Ishikawa (cell line): ENCODE measurements around the gene SEMA6B.
A peak's percentile ranks its signal among the peaks of the same experiment; 100 is the strongest.

Experiments used
- CEBPB ChIP-seq: IDR thresholded peaks from 2 replicates; pipeline ENCODE4 v1.6.1; 2012
- CREB1 ChIP-seq: IDR thresholded peaks from 2 replicates; pipeline ENCODE4 v1.6.1; 2012; ENCODE audit warnings: low read depth
- EGR1 ChIP-seq: IDR thresholded peaks from 2 replicates; pipeline ENCODE4 v1.6.1; 2012
- EP300 ChIP-seq: IDR thresholded peaks from 2 replicates; pipeline ENCODE4 v1.6.1; 2012; ENCODE audit warnings: borderline replicate concordance
- FOXM1 ChIP-seq: IDR thresholded peaks from 2 replicates; pipeline ENCODE4 v1.6.1; 2012; ENCODE audit warnings: low read depth, borderline replicate concordance
- NFIC ChIP-seq: IDR thresholded peaks from 2 replicates; pipeline ENCODE4 v1.6.1; 2012
- RAD21 ChIP-seq: IDR thresholded peaks from 2 replicates; pipeline ENCODE4 v1.6.1; 2012; ENCODE audit warnings: low read depth
- REST ChIP-seq: IDR thresholded peaks from 2 replicates; pipeline ENCODE4 v1.6.1; 2012; ENCODE audit warnings: low read depth, mild to moderate bottlenecking
- TAF1 ChIP-seq: IDR thresholded peaks from 2 replicates; pipeline ENCODE4 v1.6.1; 2012; ENCODE audit warnings: low read depth, mild to moderate bottlenecking
- TCF12 ChIP-seq: IDR thresholded peaks from 2 replicates; pipeline ENCODE4 v1.6.1; 2012; ENCODE audit warnings: low read depth
- TEAD4 ChIP-seq: IDR thresholded peaks from 2 replicates; pipeline ENCODE4 v1.6.1; 2012
- USF1 ChIP-seq: IDR thresholded peaks from 2 replicates; pipeline ENCODE4 v1.6.1; 2012
- YY1 ChIP-seq: IDR thresholded peaks from 2 replicates; pipeline ENCODE4 v1.6.1; 2012; ENCODE audit warnings: low read depth
- ZBTB7A ChIP-seq: IDR thresholded peaks from 2 replicates; pipeline ENCODE4 v1.6.1; 2012; ENCODE audit warnings: low read depth
- TF ChIP-seq, protein P1 (sequence below): IDR thresholded peaks from 2 replicates; pipeline ENCODE4 v1.6.1; 2012

The SEMA6B gene

DNA sequence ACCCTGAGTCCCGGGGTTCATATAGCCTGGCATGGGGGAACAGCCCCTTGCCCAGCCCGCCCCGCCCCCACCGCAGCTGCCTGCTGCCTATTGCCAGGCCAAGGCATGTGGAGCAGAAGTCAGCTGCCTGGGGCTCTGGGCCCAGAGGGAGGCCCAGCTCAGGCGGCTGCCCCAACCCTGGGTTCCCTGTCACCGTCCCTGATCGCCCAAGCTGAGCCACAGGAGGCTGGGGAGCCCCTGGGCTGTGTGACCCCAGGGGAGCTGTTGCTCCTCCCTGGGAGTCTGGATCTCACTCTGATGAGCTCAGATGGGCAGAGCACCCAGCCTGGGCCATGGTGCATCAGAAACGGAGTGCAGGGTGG, 42.6 kb downstream of the SEMA6B start:
- TF ChIP-seq, protein P1, sequence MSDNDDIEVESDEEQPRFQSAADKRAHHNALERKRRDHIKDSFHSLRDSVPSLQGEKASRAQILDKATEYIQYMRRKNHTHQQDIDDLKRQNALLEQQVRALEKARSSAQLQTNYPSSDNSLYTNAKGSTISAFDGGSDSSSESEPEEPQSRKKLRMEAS = no peak
- TF ChIP-seq TEAD4 = no peak
- TF ChIP-seq NFIC = no peak
- TF ChIP-seq FOXM1 = no peak
- no peak for TF ChIP-seq EP300
- TF ChIP-seq TAF1 = no peak
- TF ChIP-seq ZBTB7A = no peak
- no peak for TF ChIP-seq RAD21
- TF ChIP-seq TCF12 = no peak
- no peak for TF ChIP-seq CREB1
- no peak for TF ChIP-seq USF1
- TF ChIP-seq REST = no peak
- TF ChIP-seq YY1 = no peak
- no peak for TF ChIP-seq CEBPB
- TF ChIP-seq EGR1 = no peak

DNA sequence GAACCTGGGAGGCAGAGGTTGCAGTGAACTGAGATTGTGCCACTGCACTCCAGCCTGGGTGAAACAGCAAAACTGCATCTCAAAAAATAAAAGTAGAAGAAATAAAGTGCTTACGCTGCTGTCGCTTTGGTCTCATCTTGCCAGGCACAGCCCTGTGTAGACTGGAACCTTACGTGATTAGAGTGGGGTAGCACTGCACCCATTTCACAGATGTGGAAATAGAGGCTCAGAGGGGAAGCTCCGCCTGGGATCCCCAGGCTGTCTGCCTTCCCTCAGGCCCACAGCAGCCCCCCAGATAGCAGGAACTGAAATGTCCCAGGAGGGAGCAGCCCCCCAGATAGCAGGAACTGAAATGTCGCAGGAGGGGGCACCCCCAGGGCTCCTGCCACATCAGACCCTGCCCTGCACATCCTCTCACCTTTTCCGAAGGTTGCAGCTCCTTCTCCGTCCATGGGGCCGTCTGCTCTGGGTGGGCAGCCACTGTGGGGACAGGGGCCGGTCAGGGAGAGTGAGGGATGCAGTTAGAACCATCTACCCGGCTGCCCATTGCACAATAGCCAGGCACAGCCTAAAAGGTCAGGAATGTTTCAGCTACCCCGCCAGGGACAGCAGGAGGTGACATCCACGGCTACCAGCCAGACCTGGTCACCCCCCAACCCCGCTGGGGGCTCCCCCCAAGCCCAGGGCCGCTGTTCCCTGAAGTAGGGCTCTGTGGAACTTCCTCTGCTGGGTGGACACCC, 43.1 kb downstream of the SEMA6B start:
- TF ChIP-seq CEBPB (peak; percentile 63; the same call in 1 of the 2 replicates), YY1 (no peak)

DNA sequence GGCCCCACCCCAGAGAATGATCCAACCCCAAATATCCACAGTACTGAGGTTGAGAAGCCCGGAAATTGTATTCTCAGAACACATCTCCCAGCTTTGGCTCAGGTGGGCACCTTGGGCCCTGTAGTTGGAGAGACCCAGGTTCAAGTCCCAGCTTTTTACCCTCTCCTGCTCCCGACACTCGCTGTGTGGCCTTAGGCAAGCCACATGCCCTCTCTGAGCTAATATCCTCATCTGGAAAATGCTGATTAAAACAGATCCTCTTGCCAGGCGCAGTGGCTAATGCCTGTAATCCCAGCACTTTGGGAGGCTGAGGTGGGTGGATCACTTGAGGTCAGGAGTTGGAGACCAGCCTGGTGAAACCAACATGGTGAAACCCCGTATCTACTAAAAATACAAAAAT, 43.8 kb downstream of the SEMA6B start:
- TF ChIP-seq TAF1 = no peak
- TF ChIP-seq TCF12 = no peak
- TF ChIP-seq, protein P1 = no peak
- no peak for TF ChIP-seq YY1
- no peak for TF ChIP-seq FOXM1

- TF ChIP-seq FOXM1 (no peak), REST (no peak)
These were observed 46.2 kb downstream of the SEMA6B start for GRCh38 chr19:4513248-4513647.

DNA sequence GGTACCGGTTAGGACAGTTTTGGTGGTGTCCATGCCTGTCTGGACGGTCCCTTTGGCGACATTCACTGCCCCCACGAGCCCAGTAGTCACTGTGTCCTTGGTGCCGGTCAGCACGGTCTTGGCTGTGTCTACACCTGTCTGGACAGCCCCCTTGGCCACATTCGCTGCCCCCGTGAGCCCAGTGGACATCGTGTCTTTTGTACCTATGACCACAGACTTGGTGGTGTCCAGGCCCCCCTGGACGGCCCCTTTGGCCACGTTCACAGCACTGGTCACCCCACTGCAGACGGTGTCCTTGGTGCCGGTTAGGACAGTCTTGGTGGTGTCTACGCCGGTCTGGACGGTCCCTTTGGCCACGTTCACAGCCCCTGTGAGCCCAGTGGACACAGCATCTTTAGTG, 47.4 kb downstream of the SEMA6B start:
- TF ChIP-seq CEBPB (no peak), TEAD4 (no peak), ZBTB7A (no peak), TAF1 (no peak), RAD21 (no peak), REST (no peak), TCF12 (no peak), YY1 (no peak), USF1 (no peak), CREB1 (no peak), EP300 (no peak), NFIC (no peak), FOXM1 (no peak), EGR1 (no peak)
- TF ChIP-seq, protein P1 = no peak
